Loucy (cell line): Measurements from ENCODE around the gene LSM6.

Experiments
- H2AFZ ChIP-seq: fragments of 200-600 bp; sonication (generic); 2 replicates; pipeline ENCODE4 v1.6.0; 2016; ENCODE audit warnings: antibody characterized with exemption, mild to moderate bottlenecking, low read length, moderate library complexity
- H3F3A ChIP-seq: fragments of 200-600 bp; 2 replicates; pipeline ENCODE4 v1.6.0; 2016; ENCODE audit warnings: antibody characterized with exemption, low read depth, mild to moderate bottlenecking
- H3K27me3 ChIP-seq: fragments of 200-600 bp; sonication (generic); 2 replicates; pipeline ENCODE4 v1.6.1; 2014; ENCODE audit warnings: low read length, mild to moderate bottlenecking; ENCODE audit not compliant: insufficient read depth, poor library complexity, severe bottlenecking
- H3K36me3 ChIP-seq: fragments of 200-600 bp; sonication (generic); 2 replicates; pipeline ENCODE4 v1.6.1; 2016; ENCODE audit warnings: low read length; ENCODE audit not compliant: insufficient read depth
- H3K4me1 ChIP-seq: fragments of 200-600 bp; sonication (generic); 2 replicates; pipeline ENCODE4 v1.5.1; 2014; ENCODE audit warnings: low read length, mild to moderate bottlenecking; ENCODE audit not compliant: insufficient read depth, poor library complexity, severe bottlenecking
- H3K4me2 ChIP-seq: fragments of 200-600 bp; sonication (generic); 2 replicates; pipeline ENCODE4 v1.6.0; 2014; ENCODE audit warnings: antibody characterized with exemption, low read length, low read depth, mild to moderate bottlenecking; ENCODE audit not compliant: poor library complexity, severe bottlenecking
- H3K4me3 ChIP-seq: fragments of 200-600 bp; sonication (generic); 2 replicates; pipeline ENCODE4 v1.5.1; 2014; ENCODE audit warnings: low read length, mild to moderate bottlenecking, mixed read lengths; ENCODE audit not compliant: poor library complexity, severe bottlenecking
- H3K79me2 ChIP-seq: fragments of 200-600 bp; sonication (generic); 2 replicates; pipeline ENCODE4 v1.6.1; 2014; ENCODE audit warnings: low read length; ENCODE audit not compliant: insufficient read depth
- H3K9ac ChIP-seq: fragments of 200-600 bp; sonication (generic); 2 replicates; pipeline ENCODE4 v1.6.0; 2014; ENCODE audit warnings: mild to moderate bottlenecking, low read depth, low read length, moderate library complexity; ENCODE audit not compliant: poor library complexity, severe bottlenecking
- H3K9me2 ChIP-seq: fragments of 200-600 bp; sonication (generic); replicated peaks from 2 replicates; pipeline ENCODE4 v1.6.1; 2016; ENCODE audit warnings: low read depth, low read length, mixed read lengths
- H3K9me3 ChIP-seq: fragments of 200-600 bp; sonication (generic); 2 replicates; pipeline ENCODE4 v1.6.1; 2014; ENCODE audit warnings: mild to moderate bottlenecking, antibody characterized with exemption, low read length, low read depth; ENCODE audit not compliant: insufficient read depth
- H4K20me1 ChIP-seq: fragments of 200-600 bp; sonication (generic); 2 replicates; pipeline ENCODE4 v1.6.0; 2014; ENCODE audit warnings: antibody characterized with exemption, low read length, mild to moderate bottlenecking; ENCODE audit not compliant: insufficient read depth, poor library complexity, severe bottlenecking
- CTCF ChIP-seq: fragments of 200-600 bp; sonication (generic); conservative IDR thresholded peaks from 2 replicates; pipeline ENCODE4 v1.5.1; 2014; ENCODE audit warnings: mild to moderate bottlenecking, antibody characterized with exemption, low read length
- EZH2phosphoT487 ChIP-seq: fragments of 200-600 bp; IDR thresholded peaks from 2 replicates; pipeline ENCODE4 v1.6.1; 2018; ENCODE audit warnings: antibody characterized with exemption, mild to moderate bottlenecking, moderate library complexity, borderline replicate concordance

Gene LSM6

GRCh38 chr4:146235654-146236177 lies 60.2 kb downstream of the LSM6 start:
- H3K79me2 ChIP-seq: no peaks in the 10 kb centered on the region
- H3K9me3 ChIP-seq: no peaks in the 10 kb centered on the region
- no peaks in the 10 kb centered on the region for H3K4me1 ChIP-seq
- H3K4me2 ChIP-seq: no peak overlapping the region
- TF ChIP-seq EZH2phosphoT487: no peak
- no peak overlapping the region for H3K4me3 ChIP-seq
- no peaks in the 10 kb centered on the region for H3K27me3 ChIP-seq
- H2AFZ ChIP-seq: no peak overlapping the region
- H3K9me2 ChIP-seq: no peaks in the 10 kb centered on the region
- no peaks in the 10 kb centered on the region for H4K20me1 ChIP-seq
- H3F3A ChIP-seq: no peaks in the 10 kb centered on the region
- no peak overlapping the region for H3K9ac ChIP-seq
- H3K36me3 ChIP-seq: no peaks in the 10 kb centered on the region

GRCh38 chr4:146236216-146236615 lies 60.7 kb downstream of the LSM6 start:
- H3K4me3 ChIP-seq: no peak overlapping the region
- TF ChIP-seq EZH2phosphoT487 (no peak), CTCF (no peak)
- no peaks in the 10 kb centered on the region for H3K4me1 ChIP-seq
- no peaks in the 10 kb centered on the region for H3K27me3 ChIP-seq
- no peaks in the 10 kb centered on the region for H3K9me2 ChIP-seq
- H3F3A ChIP-seq: no peaks in the 10 kb centered on the region
- no peaks in the 10 kb centered on the region for H4K20me1 ChIP-seq
- H3K4me2 ChIP-seq: no peak overlapping the region
- H3K36me3 ChIP-seq: no peaks in the 10 kb centered on the region
- no peak overlapping the region for H2AFZ ChIP-seq
- no peak overlapping the region for H3K9ac ChIP-seq
- no peaks in the 10 kb centered on the region for H3K79me2 ChIP-seq
- no peaks in the 10 kb centered on the region for H3K9me3 ChIP-seq

GRCh38 chr4:146237092-146237491 lies 61.6 kb downstream of the LSM6 start:
- Histone ChIP-seq H3F3A (no peaks in the 10 kb centered on the region), H3K79me2 (no peaks in the 10 kb centered on the region), H2AFZ (no peak overlapping the region), H3K4me2 (no peak overlapping the region), H3K36me3 (no peaks in the 10 kb centered on the region), H3K4me1 (peaks cover 3% of the 10 kb centered on the region), H3K9me2 (no peaks in the 10 kb centered on the region), H3K9ac (no peak overlapping the region), H4K20me1 (no peaks in the 10 kb centered on the region), H3K27me3 (no peaks in the 10 kb centered on the region), H3K4me3 (no peak overlapping the region), H3K9me3 (no peaks in the 10 kb centered on the region)
- TF ChIP-seq CTCF (no peak), EZH2phosphoT487 (no peak)

- H3K4me2 ChIP-seq: no peak overlapping the region
- peaks cover 3% of the 10 kb centered on the region for H3K4me1 ChIP-seq
- no peaks in the 10 kb centered on the region for H3K36me3 ChIP-seq
- H3K9ac ChIP-seq: no peak overlapping the region
- H4K20me1 ChIP-seq: no peaks in the 10 kb centered on the region
- no peaks in the 10 kb centered on the region for H3F3A ChIP-seq
- H3K27me3 ChIP-seq: no peaks in the 10 kb centered on the region
- no peaks in the 10 kb centered on the region for H3K9me3 ChIP-seq
- no peak overlapping the region for H3K4me3 ChIP-seq
- no peak overlapping the region for H2AFZ ChIP-seq
- no peaks in the 10 kb centered on the region for H3K79me2 ChIP-seq
- H3K9me2 ChIP-seq: no peaks in the 10 kb centered on the region
- TF ChIP-seq CTCF (no peak), EZH2phosphoT487 (no peak)
Observed at GRCh38 chr4:146238107-146238506, 62.6 kb downstream of the LSM6 start.
